Peyer's patch (tissue), 4 donors: ENCODE measurements around the gene HOMER1. TPM values are rescaled to one million over a fixed set of nuclear protein-coding genes. Genes with fewer than 3 reads are reported as not detected.

Source experiments
- DNase-seq, 3 donors: peaks; one replicate each; pipeline ENCODE4 v3.0.0-alpha.2; 2017 to 2019
- H3K27ac ChIP-seq, 4 donors: fragments of 200-600 bp; sonication (generic); one replicate each; pipeline ENCODE4 v1.5.1; 2016 to 2019
- H3K27me3 ChIP-seq, 2 donors: fragments of 200-600 bp; sonication (generic); one replicate each; pipeline ENCODE4 v1.5.1; 2019
- H3K36me3 ChIP-seq, 3 donors: fragments of 200-600 bp; sonication (generic); one replicate each; pipeline ENCODE4 v1.5.1; 2016 to 2019
- H3K4me1 ChIP-seq, 4 donors: fragments of 200-600 bp; sonication (generic); one replicate each; pipeline ENCODE4 v1.5.1; 2016 to 2019
- H3K4me3 ChIP-seq, 4 donors: fragments of 200-600 bp; sonication (generic); 1 replicate in 3 of 4; 2 replicates in 1 of 4; pipeline ENCODE4 v1.5.1; 2016 to 2019; ENCODE audit warnings: mild to moderate bottlenecking in 1 of 4
- H3K9me3 ChIP-seq, 4 donors: fragments of 200-600 bp; sonication (generic); one replicate each; pipeline ENCODE4 v1.5.1; 2016 to 2019; ENCODE audit warnings: mild to moderate bottlenecking in 1 of 4
- POLR2A ChIP-seq, 2 donors: fragments of 450-650 bp; IDR thresholded peaks; one replicate each; pipeline ENCODE4 v1.5.1; 2017; ENCODE audit warnings: antibody characterized with exemption in 2 of 2, mild to moderate bottlenecking in 2 of 2, moderate library complexity in 2 of 2
- total RNA-seq, 4 donors: library from RNA; depleted of rRNA; stranded (reverse); fragments of >200 nt; gene quantifications; one replicate each; pipeline ENCODE4 v1.1.0, GENCODE V29; 2016
- TF ChIP-seq, protein P1 (sequence below), 6 experiments: fragments of 450-650 bp in 4 of 6; fragments of 200-600 bp in 2 of 6; sonication (generic) in 1 of 6; IDR thresholded peaks; one replicate each; pipeline ENCODE4 v1.5.1; 2017 to 2019; ENCODE audit warnings: antibody characterized with exemption in 6 of 6, mild to moderate bottlenecking in 3 of 6, moderate library complexity in 1 of 6

HOMER1 gene
- total RNA-seq, 4 donors from 2014 or later, result 1.0 to 23.1 (median 1.6) TPM

DNA sequence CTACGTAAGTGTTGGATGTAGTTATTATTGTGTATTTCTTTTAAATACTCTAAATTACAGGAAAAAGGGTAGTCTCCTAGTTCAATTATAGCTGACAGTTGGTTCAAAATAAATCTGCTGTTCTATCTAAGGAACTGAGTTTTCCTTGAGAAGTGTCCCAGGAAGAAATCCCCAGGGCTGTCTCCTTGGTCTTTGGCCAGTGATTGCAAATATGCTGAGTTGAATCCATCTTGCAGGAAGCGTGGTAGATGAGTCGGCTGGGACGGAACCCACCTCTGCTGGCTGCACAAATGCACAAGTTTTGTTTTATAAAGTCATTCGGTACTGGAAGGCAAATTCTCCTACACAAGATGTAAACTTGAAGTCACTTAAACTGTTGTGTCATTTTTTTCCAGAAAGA, 30.2 kb upstream of the HOMER1 start:
- DNase-seq, result no peak
- no peaks in the 10 kb centered on the region for H3K9me3 ChIP-seq
- no peaks in the 10 kb centered on the region for H3K27me3 ChIP-seq
- TF ChIP-seq, protein P1, sequence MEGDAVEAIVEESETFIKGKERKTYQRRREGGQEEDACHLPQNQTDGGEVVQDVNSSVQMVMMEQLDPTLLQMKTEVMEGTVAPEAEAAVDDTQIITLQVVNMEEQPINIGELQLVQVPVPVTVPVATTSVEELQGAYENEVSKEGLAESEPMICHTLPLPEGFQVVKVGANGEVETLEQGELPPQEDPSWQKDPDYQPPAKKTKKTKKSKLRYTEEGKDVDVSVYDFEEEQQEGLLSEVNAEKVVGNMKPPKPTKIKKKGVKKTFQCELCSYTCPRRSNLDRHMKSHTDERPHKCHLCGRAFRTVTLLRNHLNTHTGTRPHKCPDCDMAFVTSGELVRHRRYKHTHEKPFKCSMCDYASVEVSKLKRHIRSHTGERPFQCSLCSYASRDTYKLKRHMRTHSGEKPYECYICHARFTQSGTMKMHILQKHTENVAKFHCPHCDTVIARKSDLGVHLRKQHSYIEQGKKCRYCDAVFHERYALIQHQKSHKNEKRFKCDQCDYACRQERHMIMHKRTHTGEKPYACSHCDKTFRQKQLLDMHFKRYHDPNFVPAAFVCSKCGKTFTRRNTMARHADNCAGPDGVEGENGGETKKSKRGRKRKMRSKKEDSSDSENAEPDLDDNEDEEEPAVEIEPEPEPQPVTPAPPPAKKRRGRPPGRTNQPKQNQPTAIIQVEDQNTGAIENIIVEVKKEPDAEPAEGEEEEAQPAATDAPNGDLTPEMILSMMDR (IDR thresholded peaks at IDR 0.05), result no peak
- TF ChIP-seq POLR2A (IDR thresholded peaks at IDR 0.05), result no peak
- no peak overlapping the region for H3K4me3 ChIP-seq
- H3K4me1 ChIP-seq, result no peaks in the 10 kb centered on the region
- H3K27ac ChIP-seq, result no peak overlapping the region
- H3K36me3 ChIP-seq, result no peaks in the 10 kb centered on the region

DNA sequence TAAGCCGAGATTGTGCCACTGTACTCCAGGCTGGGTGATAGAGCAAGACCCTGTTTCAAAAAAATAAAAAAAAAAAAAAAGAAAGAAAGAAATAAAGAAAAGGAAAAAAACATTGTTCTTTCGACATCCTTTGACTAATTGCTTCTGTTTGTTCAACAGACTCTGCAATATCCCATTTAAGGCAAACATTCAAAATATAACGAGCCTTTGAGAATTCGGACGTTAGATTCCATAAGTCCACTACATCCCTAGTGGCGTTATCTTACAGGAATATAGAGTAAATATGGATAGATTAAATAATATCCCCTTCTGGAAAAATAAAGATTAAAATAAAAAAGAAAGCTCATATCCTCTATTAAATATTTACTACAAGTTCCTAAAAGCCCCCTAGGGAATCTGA, 27.0 kb upstream of the HOMER1 start:
- H3K4me3 ChIP-seq, result no peak overlapping the region
- no peak overlapping the region for H3K27ac ChIP-seq
- no peak for DNase-seq
- H3K4me1 ChIP-seq, result no peaks in the 10 kb centered on the region
- no peak for TF ChIP-seq POLR2A (IDR thresholded peaks at IDR 0.05)
- TF ChIP-seq, protein P1 (IDR thresholded peaks at IDR 0.05), result no peak
- no peaks in the 10 kb centered on the region for H3K9me3 ChIP-seq
- no peaks in the 10 kb centered on the region for H3K36me3 ChIP-seq
- no peaks in the 10 kb centered on the region for H3K27me3 ChIP-seq

DNA sequence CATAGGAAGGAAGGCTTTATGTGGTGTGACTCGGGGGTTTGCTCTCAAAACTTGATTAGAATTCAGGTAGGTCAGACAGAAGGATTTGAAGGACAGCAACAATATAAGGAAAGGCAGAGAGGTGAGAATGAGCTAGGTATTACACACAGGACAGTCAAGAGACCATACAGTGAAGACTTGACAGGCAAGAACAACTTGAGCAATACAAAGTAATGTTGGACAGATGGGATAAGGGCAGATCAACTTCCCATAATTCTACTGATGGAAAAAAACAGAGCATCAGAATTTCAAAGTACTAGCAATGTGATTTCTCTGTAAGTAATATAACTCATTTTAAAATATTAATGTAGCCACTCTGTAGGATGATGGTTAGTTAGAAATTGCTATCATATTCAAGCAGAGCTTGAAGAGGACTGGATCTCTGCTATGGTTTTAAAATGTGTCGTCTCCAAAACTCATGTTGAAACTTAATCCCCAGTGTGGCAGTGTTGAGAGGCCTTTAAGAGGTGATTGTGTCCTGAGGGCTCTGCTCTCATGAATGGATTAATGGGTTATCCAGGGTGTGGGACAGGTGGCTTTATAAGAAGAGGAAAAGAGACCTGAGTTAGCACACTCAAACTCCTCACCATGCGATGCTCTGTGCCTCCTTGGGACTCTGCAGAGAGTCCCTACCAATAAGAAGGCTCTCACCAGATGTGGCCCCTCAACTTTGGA, 22.4 kb upstream of the HOMER1 start:
- Histone ChIP-seq H3K4me1 (no peaks in the 10 kb centered on the region), H3K27ac (no peak overlapping the region), H3K4me3 (no peak overlapping the region), H3K36me3 (no peaks in the 10 kb centered on the region), H3K9me3 (no peaks in the 10 kb centered on the region), H3K27me3 (no peaks in the 10 kb centered on the region)
- TF ChIP-seq, protein P1 (IDR thresholded peaks at IDR 0.05), result no peak
- no peak for TF ChIP-seq POLR2A (IDR thresholded peaks at IDR 0.05)
- no peak for DNase-seq

DNA sequence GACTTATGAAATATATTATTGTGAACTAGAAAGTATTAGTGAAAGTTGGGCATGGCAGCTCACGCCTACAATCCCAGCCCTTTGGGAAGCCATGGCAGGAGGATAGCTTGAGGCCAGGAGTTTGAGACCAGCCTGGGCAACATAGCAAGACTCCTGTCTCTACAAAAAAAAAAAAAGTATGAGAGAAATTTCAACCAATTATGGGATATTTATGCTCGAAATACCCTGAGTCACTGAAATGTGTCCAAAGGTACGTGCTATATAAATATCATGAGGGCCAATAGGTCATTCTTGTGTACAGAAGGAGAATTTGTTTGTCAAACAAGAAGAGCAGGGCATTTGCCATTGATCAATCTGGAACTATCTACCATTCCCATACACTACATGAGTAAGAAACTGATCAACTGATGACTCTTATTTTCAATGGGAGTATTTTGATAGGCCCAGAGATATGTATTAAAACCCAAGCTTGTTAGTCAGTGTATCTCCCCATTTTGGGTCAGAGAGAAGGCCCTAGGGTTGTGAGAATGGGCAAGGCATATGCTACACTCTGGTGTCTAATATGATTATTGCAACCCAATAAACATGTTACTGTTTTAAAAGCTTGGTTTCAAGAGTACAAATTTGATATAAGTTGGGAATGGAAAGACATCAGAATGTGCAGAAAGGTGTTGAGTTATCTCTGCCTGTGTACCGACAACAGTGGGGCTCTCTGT, 21.7 kb upstream of the HOMER1 start:
- H3K9me3 ChIP-seq, result no peaks in the 10 kb centered on the region
- DNase-seq, result no peak
- TF ChIP-seq, protein P1 (IDR thresholded peaks at IDR 0.05), result no peak
- no peak for TF ChIP-seq POLR2A (IDR thresholded peaks at IDR 0.05)
- no peaks in the 10 kb centered on the region for H3K27me3 ChIP-seq
- H3K4me1 ChIP-seq, result no peaks in the 10 kb centered on the region
- no peak overlapping the region for H3K4me3 ChIP-seq
- no peaks in the 10 kb centered on the region for H3K36me3 ChIP-seq
- H3K27ac ChIP-seq, result no peak overlapping the region

DNA sequence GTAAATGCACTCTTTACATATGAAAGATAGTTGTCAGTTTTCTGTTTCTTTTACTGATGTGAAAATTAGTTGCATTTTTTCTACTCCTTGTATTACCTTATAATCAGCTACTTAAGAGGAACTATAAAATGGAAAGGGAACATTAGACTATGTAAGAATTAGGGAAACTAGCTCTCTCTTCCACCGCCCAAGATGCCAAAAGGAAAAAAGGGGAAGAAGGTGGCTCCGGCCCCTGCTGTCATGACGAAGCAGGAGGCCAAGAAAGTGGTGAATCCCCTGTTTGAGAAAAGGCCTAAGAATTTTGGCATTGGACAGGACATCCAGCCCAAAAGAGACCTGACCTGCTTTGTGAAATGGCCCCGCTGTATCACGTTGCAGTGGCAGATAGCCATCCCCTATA, 15.2 kb upstream of the HOMER1 start:
- H3K4me1 ChIP-seq, result no peaks in the 10 kb centered on the region
- no peak overlapping the region for H3K27ac ChIP-seq
- TF ChIP-seq, protein P1 (IDR thresholded peaks at IDR 0.05), result no peak
- no peak for TF ChIP-seq POLR2A (IDR thresholded peaks at IDR 0.05)
- peaks cover 0 to 5% (median 0%) of the 10 kb centered on the region in 4 donors for H3K9me3 ChIP-seq
- no peak for DNase-seq
- H3K36me3 ChIP-seq, result no peaks in the 10 kb centered on the region
- no peak overlapping the region for H3K4me3 ChIP-seq
- H3K27me3 ChIP-seq, result no peaks in the 10 kb centered on the region
